H7 (cell line): ENCODE results near the gene MYEF2. TPM values are rescaled to one million over a fixed set of nuclear protein-coding genes. Genes with fewer than 3 reads are reported as not detected.

Experiments
- DNase-seq: peaks from one replicate; pipeline ENCODE4 v3.0.0; 2012
- H3K27me3 ChIP-seq: 2 replicates; pipeline ENCODE4 v1.6.0; 2011; ENCODE audit warnings: mild to moderate bottlenecking, low read length; ENCODE audit not compliant: control insufficient read depth, insufficient read depth
- H3K36me3 ChIP-seq: replicated peaks from 2 replicates; pipeline ENCODE4 v1.5.1; 2011; ENCODE audit warnings: low read length; ENCODE audit not compliant: control insufficient read depth, insufficient read depth
- H3K4me3 ChIP-seq: 2 replicates; pipeline ENCODE4 v1.5.1; 2011; ENCODE audit warnings: low read depth, mild to moderate bottlenecking, control low read depth, low read length, moderate library complexity; ENCODE audit not compliant: insufficient read depth
- total RNA-seq: library from RNA; depleted of rRNA; stranded (reverse); fragments of >200 nt; shearing (Covaris generic); gene quantifications from 2 replicates; pipeline ENCODE4 v1.2.3, GENCODE V29; 2014; rRNA removed

The MYEF2 gene
- total RNA-seq, 1 experiment from 2014 or later, result 15.0 TPM

DNA sequence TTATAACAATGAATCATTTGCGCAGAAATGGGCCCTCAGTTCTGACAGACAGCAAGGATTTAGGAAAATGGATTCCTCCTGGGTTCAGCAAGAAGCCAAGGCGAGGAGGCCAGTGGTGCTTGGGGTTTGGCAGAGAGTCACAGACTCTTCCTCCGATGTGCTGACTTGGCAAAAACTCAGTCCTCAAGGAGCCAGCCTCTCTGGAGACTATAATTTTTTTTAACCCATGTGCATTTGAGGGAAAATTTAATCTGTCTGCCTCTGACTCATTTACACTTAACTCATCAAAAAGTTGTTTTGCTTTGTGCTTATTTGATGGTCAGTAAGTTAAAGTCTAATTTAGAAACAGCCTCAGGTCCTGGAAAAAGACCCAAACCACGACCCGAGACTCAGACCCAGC is 91.5 kb downstream of the MYEF2 start:
- Histone ChIP-seq H3K36me3 (no peaks in the 10 kb centered on the region), H3K4me3 (no peak overlapping the region), H3K27me3 (no peaks in the 10 kb centered on the region)
- DNase-seq, result no peak

- DNase-seq, result no peak
- Histone ChIP-seq H3K4me3 (no peak overlapping the region), H3K27me3 (no peaks in the 10 kb centered on the region), H3K36me3 (no peaks in the 10 kb centered on the region)
These were observed 92.0 kb downstream of the MYEF2 start for GRCh38 chr15:48086133-48086532.

DNA sequence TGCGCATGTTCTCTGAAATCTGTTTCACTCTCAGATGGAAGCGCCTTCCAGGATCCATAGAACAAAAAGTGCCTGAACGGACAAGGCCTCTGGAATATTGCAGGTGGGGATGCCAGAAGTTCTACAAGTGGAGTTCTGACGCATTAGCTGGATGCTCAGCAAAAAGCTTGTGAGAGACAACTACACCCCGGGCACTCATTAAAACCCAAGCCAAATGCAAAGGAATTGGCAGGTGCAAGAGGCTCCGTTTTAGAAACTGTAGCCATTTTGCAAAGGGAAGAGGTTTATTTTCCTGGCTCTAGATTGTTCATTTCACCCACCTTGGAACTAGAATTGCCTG is 92.5 kb downstream of the MYEF2 start:
- H3K36me3 ChIP-seq, result no peaks in the 10 kb centered on the region
- no peak overlapping the region for H3K4me3 ChIP-seq
- DNase-seq, result no peak
- no peaks in the 10 kb centered on the region for H3K27me3 ChIP-seq

GRCh38 chr15:48084759-48085590 is 93.1 kb downstream of the MYEF2 start:
- Histone ChIP-seq H3K27me3 (no peaks in the 10 kb centered on the region), H3K36me3 (no peaks in the 10 kb centered on the region), H3K4me3 (no peak overlapping the region)
- peak; percentile 40 for DNase-seq

Other genes starting within 250 kb of the MYEF2 start
- 0.07 and 0.11 TPM in 2 replicates for gene SLC24A5, start 57.3 kb downstream of the MYEF2 start, total RNA-seq
- gene CTXN2, start 13.4 kb upstream of the MYEF2 start, total RNA-seq, result 0.07 TPM in 1 of 2 replicates, not detected in the other
- 0.14 and 0.26 TPM in 2 replicates for gene SLC12A1, start 28.0 kb upstream of the MYEF2 start, total RNA-seq
- gene DUT, start 153.1 kb upstream of the MYEF2 start, total RNA-seq, result 72.9 and 75.5 TPM in 2 replicates